CD14-positive monocyte (primary cell): ENCODE measurements around the gene TXLNB. TPM values are rescaled to one million over a fixed set of nuclear protein-coding genes. Genes with fewer than 3 reads are reported as not detected.
"Not testable (repeated sequence)": the region's sequence is repeated elsewhere in the genome, so short reads cannot be mapped to it uniquely, and the experiment has no call there.

Experiments
- DNase-seq, 3 donors: peaks; one replicate each; pipeline ENCODE4 v3.0.0-alpha.2; 2011 to 2022
- H2AFZ ChIP-seq: 2 replicates; pipeline ENCODE4 v1.6.0; 2012; ENCODE audit warnings: mild to moderate bottlenecking, low read depth, low read length, inconsistent platforms; ENCODE audit not compliant: insufficient read depth, poor library complexity, severe bottlenecking
- H3K27ac ChIP-seq, 2 donors: 1 replicate in 1 of 2; 2 replicates in 1 of 2; pipeline ENCODE4 v1.5.1; 2012 to 2013; ENCODE audit warnings: low read length in 2 of 2, control low read depth in 1 of 2, inconsistent platforms in 1 of 2, low read depth in 1 of 2, mild to moderate bottlenecking in 1 of 2
- H3K27me3 ChIP-seq, 2 donors: one replicate each; pipeline versions ENCODE4 v1.6.0 to v1.6.1; 2011 to 2013; ENCODE audit warnings: low read length in 2 of 2; ENCODE audit not compliant: control insufficient read depth in 2 of 2, insufficient read depth in 2 of 2
- H3K36me3 ChIP-seq, 2 donors: replicated peaks in 1 of 2; 1 replicate in 1 of 2; 2 replicates in 1 of 2; pipeline versions ENCODE4 v1.5.1 to v1.6.1; 2012 to 2013; ENCODE audit warnings: low read length in 2 of 2, control low read depth in 1 of 2, inconsistent platforms in 1 of 2, mild to moderate bottlenecking in 1 of 2; ENCODE audit not compliant: insufficient read depth in 2 of 2, control insufficient read depth in 1 of 2
- H3K4me1 ChIP-seq, 2 donors: 1 replicate in 1 of 2; 2 replicates in 1 of 2; pipeline versions ENCODE4 v1.5.1 to v1.6.1; 2012 to 2013; ENCODE audit warnings: low read length in 2 of 2, control low read depth in 1 of 2, inconsistent platforms in 1 of 2, mild to moderate bottlenecking in 1 of 2, moderate library complexity in 1 of 2; ENCODE audit not compliant: insufficient read depth in 2 of 2, control insufficient read depth in 1 of 2
- H3K4me2 ChIP-seq: replicated peaks from 2 replicates; pipeline ENCODE3; 2012; ENCODE audit warnings: low read length, moderate library complexity, mild to moderate bottlenecking; ENCODE audit not compliant: poor library complexity, severe bottlenecking; ENCODE audit errors: extremely low read depth
- H3K4me3 ChIP-seq, 3 experiments: fragments of 200-600 bp in 1 of 3; sonication (generic) in 1 of 3; replicated peaks in 1 of 3; 1 replicate in 2 of 3; 2 replicates in 1 of 3; pipeline ENCODE4 v1.5.1; 2011 to 2013; ENCODE audit warnings: low read length in 3 of 3, mild to moderate bottlenecking in 3 of 3, control low read depth in 2 of 3, low read depth in 2 of 3, inconsistent platforms in 1 of 3, moderate library complexity in 1 of 3
- H3K79me2 ChIP-seq: 2 replicates; pipeline ENCODE4 v1.6.0; 2012; ENCODE audit warnings: mild to moderate bottlenecking, control low read depth, inconsistent platforms, low read length, moderate library complexity; ENCODE audit not compliant: insufficient read depth
- H3K9ac ChIP-seq: 2 replicates; pipeline ENCODE4 v1.6.0; 2017; ENCODE audit warnings: low read length, mild to moderate bottlenecking; ENCODE audit not compliant: insufficient read depth, poor library complexity, severe bottlenecking
- H3K9me3 ChIP-seq, 2 donors: replicated peaks in 1 of 2; 1 replicate in 1 of 2; 2 replicates in 1 of 2; pipeline versions ENCODE4 v1.5.1 to v1.6.1; 2012 to 2013; ENCODE audit warnings: low read length in 2 of 2, control low read depth in 1 of 2; ENCODE audit not compliant: control insufficient read depth in 1 of 2, insufficient read depth in 1 of 2
- H4K20me1 ChIP-seq: 2 replicates; pipeline ENCODE4 v1.6.0; 2012; ENCODE audit warnings: mild to moderate bottlenecking, low read length, control low read depth, moderate library complexity; ENCODE audit not compliant: insufficient read depth
- H3K27ac Mint-ChIP-seq, 7 donors: one replicate each; pipeline ENCODE4 v1.8.0; 2020; ENCODE audit warnings: mild to moderate bottlenecking in 7 of 7, mixed read lengths in 7 of 7, moderate library complexity in 6 of 7, inconsistent platforms in 2 of 7
- H3K27me3 Mint-ChIP-seq, 3 donors: one replicate each; pipeline ENCODE4 v1.8.0; 2021 to 2022; ENCODE audit warnings: low read depth in 3 of 3, mild to moderate bottlenecking in 3 of 3, mixed read lengths in 3 of 3, moderate library complexity in 3 of 3, inconsistent platforms in 1 of 3
- H3K36me3 Mint-ChIP-seq, 2 donors: one replicate each; pipeline ENCODE4 v1.8.0; 2020; ENCODE audit warnings: mixed read lengths in 2 of 2, inconsistent platforms in 1 of 2, mild to moderate bottlenecking in 1 of 2
- H3K4me1 Mint-ChIP-seq: one replicate; pipeline ENCODE4 v1.8.0; 2020; ENCODE audit warnings: mild to moderate bottlenecking, mixed read lengths
- H3K4me3 Mint-ChIP-seq, 2 donors: one replicate each; pipeline ENCODE4 v1.8.0; 2020; ENCODE audit warnings: mild to moderate bottlenecking in 2 of 2, mixed read lengths in 2 of 2, moderate library complexity in 1 of 2
- H3K9me3 Mint-ChIP-seq, 7 donors: one replicate each; pipeline ENCODE4 v1.8.0; 2020 to 2022; ENCODE audit warnings: mixed read lengths in 7 of 7, mild to moderate bottlenecking in 6 of 7, moderate library complexity in 6 of 7, inconsistent platforms in 2 of 7
- CTCF ChIP-seq: fragments of 200-600 bp; IDR thresholded peaks from one replicate; pipeline ENCODE4 v1.8.0; 2022; ENCODE audit warnings: antibody characterized with exemption, mild to moderate bottlenecking
- WGBS: methylation state at CpG from one replicate; pipeline ENCODE4 v1.1.5; 2013; ENCODE audit warnings: missing lambda C conversion rate; ENCODE audit not compliant: insufficient coverage; 5-methylcytosine and 5-hydroxymethylcytosine counted together
- intact Hi-C, 2 donors: fragments of 100-400 bp; cut with micrococcal nuclease; formaldehyde crosslinking; loops; one replicate each; pipeline versions ENCODE4 v1.15.0 to v1.15.1; 2023
- polyA plus RNA-seq, 3 donors: library from polyadenylated mRNA; depleted of rRNA in 1 of 3; unstranded in 2 of 3; stranded (reverse) in 1 of 3; fragments of 300-500 nt in 2 of 3; fragments of >200 nt in 1 of 3; fragmentation: Illumina TruSeq in 2 of 3; gene quantifications; 1 replicate in 2 of 3; 2 replicates in 1 of 3; pipeline ENCODE4 v1.2.3, GENCODE V29; 2012 to 2021

The TXLNB gene
- polyA plus RNA-seq, 3 donors = 0.04 to 0.25 (median 0.14) TPM

- TF ChIP-seq CTCF = no peak
- no peaks in the 10 kb centered on the region for H3K36me3 Mint-ChIP-seq
- H3K4me3 Mint-ChIP-seq = no peak overlapping the region
- H3K4me1 Mint-ChIP-seq = peaks cover 7% of the 10 kb centered on the region
- H3K4me2 ChIP-seq = no peak overlapping the region
- H3K9ac ChIP-seq = no peak overlapping the region
- no peaks in the 10 kb centered on the region for H3K36me3 ChIP-seq
- no peak for DNase-seq
- H3K27ac ChIP-seq = no peak overlapping the region
- H3K27me3 Mint-ChIP-seq = no peaks in the 10 kb centered on the region
- WGBS = 33% methylated on average over 2 of the region's 2 CpGs
- H3K9me3 Mint-ChIP-seq = peaks cover 9 to 24% (median 19%) of the 10 kb centered on the region in 7 donors
- H3K4me1 ChIP-seq = no peaks in the 10 kb centered on the region
- no peak overlapping the region for H3K27ac Mint-ChIP-seq
- H3K79me2 ChIP-seq = no peaks in the 10 kb centered on the region
- H2AFZ ChIP-seq = no peak overlapping the region
- no peaks in the 10 kb centered on the region for H3K27me3 ChIP-seq
- peaks cover 6 to 16% of the 10 kb centered on the region in 2 donors for H3K9me3 ChIP-seq
- no peak overlapping the region for H3K4me3 ChIP-seq
- no peaks in the 10 kb centered on the region for H4K20me1 ChIP-seq
- intact Hi-C loops = no loop called here
These were observed 60.6 kb downstream of the TXLNB start for GRCh38 chr6:139231206-139231605.

GRCh38 chr6:139230391-139230840 lies 61.4 kb downstream of the TXLNB start:
- Histone ChIP-seq H3K4me2 (no peak overlapping the region), H3K79me2 (no peaks in the 10 kb centered on the region), H3K4me3 (no peak overlapping the region), H3K9ac (no peak overlapping the region), H3K27ac (no peak overlapping the region), H3K36me3 (no peaks in the 10 kb centered on the region), H3K9me3 (peaks cover 6 to 13% of the 10 kb centered on the region in 2 donors), H4K20me1 (no peaks in the 10 kb centered on the region), H3K4me1 (no peaks in the 10 kb centered on the region), H2AFZ (no peak overlapping the region), H3K27me3 (no peaks in the 10 kb centered on the region)
- DNase-seq = no peak
- 78% methylated on average over 3 of the region's 3 CpGs for WGBS
- Mint-ChIP-seq H3K36me3 (no peaks in the 10 kb centered on the region), H3K4me1 (peaks cover 7% of the 10 kb centered on the region), H3K27me3 (no peaks in the 10 kb centered on the region), H3K9me3 (peaks cover 7 to 19% (median 16%) of the 10 kb centered on the region in 7 donors), H3K27ac (no peak overlapping the region), H3K4me3 (no peak overlapping the region)
- intact Hi-C loops = no loop called here
- TF ChIP-seq CTCF = no peak

- H3K9me3 ChIP-seq, DNase-seq, H3K9ac ChIP-seq, intact Hi-C loops, H3K27me3 Mint-ChIP-seq, H3K27ac ChIP-seq, H3K4me1 ChIP-seq, H3K27me3 ChIP-seq, H3K4me3 ChIP-seq, H3K36me3 Mint-ChIP-seq, H3K4me3 Mint-ChIP-seq, H3K4me2 ChIP-seq, H4K20me1 ChIP-seq, H2AFZ ChIP-seq, H3K79me2 ChIP-seq, H3K4me1 Mint-ChIP-seq, H3K27ac Mint-ChIP-seq, H3K9me3 Mint-ChIP-seq, H3K36me3 ChIP-seq: not testable (repeated sequence)
- no CpG with 5 or more reads among the region's 3 CpGs for WGBS
These were observed 63.4 kb downstream of the TXLNB start for GRCh38 chr6:139228387-139228786.
